Liver (tissue), 9 donors: ENCODE results near the gene CFAP65. TPM values are rescaled to one million over a fixed set of nuclear protein-coding genes. Genes with fewer than 3 reads are reported as not detected.

Experiments used
- DNase-seq: peaks from one replicate; pipeline ENCODE4 v3.0.0-alpha.2; 2017; ENCODE audit warnings: low spot score
- H3K27ac ChIP-seq, 2 donors: one replicate each; pipeline ENCODE4 v1.7.0; 2013; ENCODE audit warnings: inconsistent platforms in 2 of 2, low read length in 2 of 2, control low read depth in 1 of 2, low read depth in 1 of 2, mild to moderate bottlenecking in 1 of 2
- H3K27me3 ChIP-seq, 4 donors: one replicate each; pipeline versions ENCODE4 v1.6.1 to v1.7.0; 2013; ENCODE audit warnings: low read length in 3 of 4, inconsistent platforms in 1 of 4, mild to moderate bottlenecking in 1 of 4, moderate library complexity in 1 of 4; ENCODE audit not compliant: control insufficient read depth in 4 of 4, insufficient read depth in 4 of 4
- H3K36me3 ChIP-seq, 4 donors: one replicate each; pipeline versions ENCODE4 v1.6.1 to v1.7.0; 2013; ENCODE audit warnings: low read length in 3 of 4, mild to moderate bottlenecking in 3 of 4, low read depth in 1 of 4, moderate library complexity in 1 of 4; ENCODE audit not compliant: control insufficient read depth in 4 of 4, insufficient read depth in 3 of 4
- H3K4me1 ChIP-seq, 4 donors: one replicate each; pipeline versions ENCODE4 v1.6.1 to v1.7.0; 2013; ENCODE audit warnings: low read length in 3 of 4, mild to moderate bottlenecking in 3 of 4, moderate library complexity in 1 of 4; ENCODE audit not compliant: control insufficient read depth in 4 of 4, insufficient read depth in 4 of 4
- H3K4me3 ChIP-seq, 3 donors: one replicate each; pipeline versions ENCODE4 v1.6.1 to v1.7.0; 2013; ENCODE audit warnings: low read length in 3 of 3, control low read depth in 1 of 3, low read depth in 1 of 3, mild to moderate bottlenecking in 1 of 3
- H3K9ac ChIP-seq, 2 donors: one replicate each; pipeline ENCODE4 v1.7.0; 2013; ENCODE audit warnings: low read length in 2 of 2, mild to moderate bottlenecking in 2 of 2, moderate library complexity in 2 of 2, control low read depth in 1 of 2, low read depth in 1 of 2
- H3K9me3 ChIP-seq, 4 donors: one replicate each; pipeline versions ENCODE4 v1.6.1 to v1.7.0; 2013; ENCODE audit warnings: low read length in 3 of 4; ENCODE audit not compliant: control insufficient read depth in 4 of 4
- ATF3 ChIP-seq: IDR thresholded peaks from 2 replicates; pipeline ENCODE4 v1.6.1; 2016; ENCODE audit warnings: antibody characterized with exemption
- CTCF ChIP-seq: fragments of 150-350 bp; IDR thresholded peaks from 2 replicates; pipeline ENCODE4 v1.5.1; 2017; ENCODE audit warnings: improper control_type of control experiment, low read depth, low read length; ENCODE audit not compliant: missing input control
- EGR1 ChIP-seq, 2 donors: IDR thresholded peaks; 2 replicates each; pipeline ENCODE4 v1.6.1; 2016 to 2018; ENCODE audit warnings: antibody characterized with exemption in 2 of 2, low read depth in 2 of 2
- FOXA1 ChIP-seq: IDR thresholded peaks from 2 replicates; pipeline ENCODE4 v1.6.1; 2016; ENCODE audit warnings: antibody characterized with exemption
- FOXA2 ChIP-seq: IDR thresholded peaks from 2 replicates; pipeline ENCODE4 v1.6.1; 2016; ENCODE audit warnings: antibody characterized with exemption
- GABPA ChIP-seq, 2 donors: IDR thresholded peaks in 1 of 2; conservative IDR thresholded peaks in 1 of 2; 2 replicates each; pipeline ENCODE4 v1.6.1; 2016; ENCODE audit warnings: antibody characterized with exemption in 2 of 2, mild to moderate bottlenecking in 1 of 2, moderate library complexity in 1 of 2
- HNF4A ChIP-seq, 2 donors: conservative IDR thresholded peaks; 2 replicates each; pipeline ENCODE4 v1.6.1; 2016; ENCODE audit warnings: antibody characterized with exemption in 2 of 2, mild to moderate bottlenecking in 2 of 2
- HNF4G ChIP-seq: IDR thresholded peaks from 2 replicates; pipeline ENCODE4 v1.6.1; 2016; ENCODE audit warnings: antibody characterized with exemption
- JUND ChIP-seq, 2 donors: IDR thresholded peaks; 2 replicates each; pipeline ENCODE4 v1.6.1; 2016; ENCODE audit warnings: antibody characterized with exemption in 2 of 2
- MAX ChIP-seq: IDR thresholded peaks from 2 replicates; pipeline ENCODE4 v1.6.1; 2016; ENCODE audit warnings: antibody characterized with exemption
- NR2F2 ChIP-seq: IDR thresholded peaks from 2 replicates; pipeline ENCODE4 v1.6.1; 2016; ENCODE audit warnings: antibody characterized with exemption
- RAD21 ChIP-seq, 2 donors: IDR thresholded peaks; 2 replicates each; pipeline ENCODE4 v1.6.1; 2016; ENCODE audit warnings: antibody characterized with exemption in 2 of 2, mild to moderate bottlenecking in 2 of 2
- REST ChIP-seq: IDR thresholded peaks from 2 replicates; pipeline ENCODE4 v1.6.1; 2016; ENCODE audit warnings: antibody characterized with exemption, mild to moderate bottlenecking
- RXRA ChIP-seq, 2 donors: IDR thresholded peaks; 2 replicates each; pipeline ENCODE4 v1.6.1; 2017 to 2018; ENCODE audit warnings: antibody characterized with exemption in 2 of 2, mild to moderate bottlenecking in 1 of 2
- SP1 ChIP-seq: IDR thresholded peaks from 2 replicates; pipeline ENCODE4 v1.6.1; 2018; ENCODE audit warnings: antibody characterized with exemption, mild to moderate bottlenecking
- TAF1 ChIP-seq: conservative IDR thresholded peaks from 2 replicates; pipeline ENCODE4 v1.6.1; 2016; ENCODE audit warnings: antibody characterized with exemption, mild to moderate bottlenecking
- YY1 ChIP-seq: IDR thresholded peaks from 2 replicates; pipeline ENCODE4 v1.6.1; 2016; ENCODE audit warnings: antibody characterized with exemption, mild to moderate bottlenecking
- ZBTB33 ChIP-seq: IDR thresholded peaks from 2 replicates; pipeline ENCODE4 v1.6.1; 2016; ENCODE audit warnings: antibody characterized with exemption
- WGBS: extraction: QIAGEN DNeasy Blood & Tissue Kit; methylation state at CpG from one replicate; pipeline ENCODE4 v1.1.7; 2013; 5-methylcytosine and 5-hydroxymethylcytosine counted together
- polyA plus RNA-seq, 2 donors: library from polyadenylated mRNA; stranded (reverse) in 1 of 2; unstranded in 1 of 2; fragments of 200-250 nt in 1 of 2; fragments of >200 nt in 1 of 2; fragmentation: Nextera tagmentation in 1 of 2; extraction: Ambion mirVana in 1 of 2; gene quantifications; one replicate each; pipeline versions ENCODE4 v1.2.1 to v1.2.3, GENCODE V29; 2013 to 2015
- total RNA-seq, 2 donors: library from RNA; depleted of rRNA; stranded (reverse); fragments of >200 nt; gene quantifications; one replicate each; pipeline ENCODE4 v1.2.3, GENCODE V29; 2014
- donor health status: healthy.
- donor health status: healthy.
- donor health status: healthy.
- donor health status: healthy.
- donor health status: healthy.

Gene CFAP65
- total and polyA plus RNA-seq, 4 donors = not detected

- Histone ChIP-seq H3K9ac (no peak overlapping the region), H3K36me3 (no peaks in the 10 kb centered on the region), H3K9me3 (no peaks in the 10 kb centered on the region), H3K4me1 (peaks cover 5 to 30% (median 16%) of the 10 kb centered on the region in 4 donors), H3K27me3 (peaks cover 7 to 30% (median 18%) of the 10 kb centered on the region in 4 donors), H3K4me3 (no peak overlapping the region), H3K27ac (no peak overlapping the region)
- TF ChIP-seq FOXA1 = no peak
- TF ChIP-seq GABPA (IDR thresholded peaks at IDR 0.05 in 1 of 2, conservative IDR thresholded peaks at IDR 0.05 in 1 of 2) = no peak
- TF ChIP-seq TAF1 = no peak
- TF ChIP-seq EGR1 (IDR thresholded peaks at IDR 0.05; ENCODE audit: low read depth in 2 of 2) = no peak
- TF ChIP-seq HNF4G = no peak
- no peak for TF ChIP-seq HNF4A (conservative IDR thresholded peaks at IDR 0.05)
- no peak for TF ChIP-seq RAD21 (IDR thresholded peaks at IDR 0.05)
- TF ChIP-seq JUND (IDR thresholded peaks at IDR 0.05) = no peak
- no peak for TF ChIP-seq ATF3
- TF ChIP-seq REST = no peak
- no peak for TF ChIP-seq MAX
- no peak for TF ChIP-seq RXRA (IDR thresholded peaks at IDR 0.05)
- TF ChIP-seq FOXA2 = no peak
- TF ChIP-seq YY1 = no peak
- 3% methylated on average over 50 of the region's 50 CpGs for WGBS
- DNase-seq = no peak
Observed at GRCh38 chr2:218984239-218985020, 56.9 kb downstream of the CFAP65 start.

- no peak overlapping the region for H3K4me3 ChIP-seq
- no peaks in the 10 kb centered on the region for H3K9me3 ChIP-seq
- H3K27me3 ChIP-seq = peaks cover 7 to 26% (median 16%) of the 10 kb centered on the region in 4 donors
- H3K9ac ChIP-seq = no peak overlapping the region
- 11% methylated on average over 10 of the region's 10 CpGs for WGBS
- TF ChIP-seq CTCF = no peak
- no peak for TF ChIP-seq ZBTB33
- no peak for TF ChIP-seq NR2F2
- TF ChIP-seq FOXA2 = no peak
- no peak for TF ChIP-seq FOXA1
- TF ChIP-seq HNF4G = no peak
- no peak for TF ChIP-seq ATF3
- no peak for TF ChIP-seq SP1
- no peak for TF ChIP-seq RXRA (IDR thresholded peaks at IDR 0.05)
- no peak for TF ChIP-seq REST
- no peak for TF ChIP-seq RAD21 (IDR thresholded peaks at IDR 0.05)
- TF ChIP-seq EGR1 (IDR thresholded peaks at IDR 0.05; ENCODE audit: low read depth in 2 of 2) = no peak
- TF ChIP-seq GABPA (IDR thresholded peaks at IDR 0.05 in 1 of 2, conservative IDR thresholded peaks at IDR 0.05 in 1 of 2) = no peak
- no peak for TF ChIP-seq MAX
- TF ChIP-seq YY1 = no peak
- TF ChIP-seq JUND (IDR thresholded peaks at IDR 0.05) = no peak
- no peak for TF ChIP-seq HNF4A (conservative IDR thresholded peaks at IDR 0.05)
- TF ChIP-seq TAF1 = no peak
- no peak overlapping the region for H3K27ac ChIP-seq
- DNase-seq = no peak
- no peaks in the 10 kb centered on the region for H3K36me3 ChIP-seq
- peaks cover 5 to 30% (median 16%) of the 10 kb centered on the region in 4 donors for H3K4me1 ChIP-seq
Observed at GRCh38 chr2:218983934-218984238, 57.4 kb downstream of the CFAP65 start.
